Stimulated activated CD4-positive, alpha-beta T cell treated with anti-CD3 and anti-CD28 coated beads, Interleukin-2, amount 100 ng/mL, for 4 hours (primary cell): ENCODE measurements around the gene ZNF280A.

Experiments
- DNase-seq: peaks from one replicate; pipeline ENCODE4 v3.0.0-alpha.2; 2020; ENCODE audit warnings: low read depth

ZNF280A gene, protein sequence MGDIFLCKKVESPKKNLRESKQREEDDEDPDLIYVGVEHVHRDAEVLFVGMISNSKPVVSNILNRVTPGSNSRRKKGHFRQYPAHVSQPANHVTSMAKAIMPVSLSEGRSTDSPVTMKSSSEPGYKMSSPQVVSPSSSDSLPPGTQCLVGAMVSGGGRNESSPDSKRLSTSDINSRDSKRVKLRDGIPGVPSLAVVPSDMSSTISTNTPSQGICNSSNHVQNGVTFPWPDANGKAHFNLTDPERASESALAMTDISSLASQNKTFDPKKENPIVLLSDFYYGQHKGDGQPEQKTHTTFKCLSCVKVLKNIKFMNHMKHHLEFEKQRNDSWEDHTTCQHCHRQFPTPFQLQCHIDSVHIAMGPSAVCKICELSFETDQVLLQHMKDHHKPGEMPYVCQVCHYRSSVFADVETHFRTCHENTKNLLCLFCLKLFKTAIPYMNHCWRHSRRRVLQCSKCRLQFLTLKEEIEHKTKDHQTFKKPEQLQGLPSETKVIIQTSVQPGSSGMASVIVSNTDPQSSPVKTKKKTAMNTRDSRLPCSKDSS

GRCh38 chr22:22520020-22520656 is at the start of gene ZNF280A:
ZNF280A (minus strand) TSS chr22:22520270; CDS start chr22:22515630, 4,640 bp downstream.
- no peak for DNase-seq

- no peak for DNase-seq
Observed at GRCh38 chr22:22569218-22569617, 49.1 kb upstream of the ZNF280A start.

GRCh38 chr22:22565981-22566380 is 45.9 kb upstream of the ZNF280A start:
- DNase-seq: no peak

GRCh38 chr22:22558972-22559603 is 39.0 kb upstream of the ZNF280A start, which contains the start of gene PRAME:
PRAME (minus strand) TSS chr22:22559265; CDS start chr22:22556832, 2,433 bp downstream.
- peak; percentile 29 for DNase-seq

DNA sequence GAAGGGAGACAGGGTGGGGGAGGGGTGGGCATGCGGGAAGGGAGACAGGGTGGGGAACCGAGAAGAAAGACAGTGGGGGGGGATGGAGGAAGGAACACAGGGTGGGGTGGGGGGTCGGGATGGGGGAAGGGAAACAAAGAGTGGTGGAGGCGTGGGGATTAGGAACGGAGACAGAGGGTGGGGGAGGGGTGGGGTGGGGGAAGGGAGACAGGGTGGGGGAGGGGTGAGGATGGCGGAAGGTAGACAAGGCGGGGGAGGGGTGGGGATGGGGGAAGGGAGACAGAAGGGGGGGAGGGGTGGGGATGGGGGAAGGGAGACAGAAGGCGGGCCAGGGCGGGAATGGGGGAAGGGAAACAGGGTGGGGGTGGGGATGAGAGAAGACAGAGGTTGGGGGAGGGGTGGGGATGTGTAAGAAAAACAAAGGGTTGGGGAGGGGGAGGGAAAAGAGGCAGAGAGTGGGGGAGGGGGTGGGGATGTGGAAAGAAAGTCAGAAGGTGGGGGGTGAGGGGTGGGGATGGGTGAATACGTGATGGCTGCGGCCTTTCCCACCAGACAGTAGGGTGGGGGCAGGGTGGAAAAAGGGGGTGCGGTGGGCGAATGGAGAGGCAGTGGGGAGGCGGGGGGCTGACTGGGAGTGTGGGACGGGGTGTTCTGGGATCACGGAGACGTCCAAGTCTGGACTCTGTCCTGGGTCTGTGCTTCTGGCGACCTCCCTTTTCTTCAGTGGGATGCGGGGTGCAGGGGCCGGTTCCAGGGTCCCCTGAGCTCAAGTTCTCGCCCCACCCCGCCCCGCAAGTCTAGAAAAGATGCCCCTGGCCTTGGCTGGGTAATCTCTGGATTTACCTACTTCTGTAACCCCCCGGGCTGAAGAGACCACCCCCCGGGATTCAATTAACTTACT is 38.3 kb upstream of the ZNF280A start:
- DNase-seq: no peak

- no peak for DNase-seq
Observed at GRCh38 chr22:22556995-22557925, 37.2 kb upstream of the ZNF280A start.

DNA sequence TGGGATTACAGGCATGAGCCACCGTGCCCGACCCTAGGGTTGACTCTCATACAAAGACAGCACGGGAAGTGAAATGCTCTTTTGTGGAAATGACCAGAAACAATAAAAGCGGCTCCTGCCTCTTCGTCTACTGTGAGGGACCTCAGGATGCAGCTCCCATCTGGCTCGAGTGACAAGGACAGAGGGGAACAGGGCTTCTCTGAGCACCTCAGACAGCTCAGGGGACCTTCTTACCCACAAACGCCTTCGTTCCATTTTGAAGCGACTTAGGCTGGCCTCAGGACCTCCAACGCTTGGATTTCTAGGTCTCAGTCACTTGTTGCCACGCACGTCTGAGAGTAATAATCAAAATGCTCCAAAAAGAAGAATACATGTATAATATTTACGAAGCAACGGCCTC is 36.5 kb upstream of the ZNF280A start:
- no peak for DNase-seq

DNA sequence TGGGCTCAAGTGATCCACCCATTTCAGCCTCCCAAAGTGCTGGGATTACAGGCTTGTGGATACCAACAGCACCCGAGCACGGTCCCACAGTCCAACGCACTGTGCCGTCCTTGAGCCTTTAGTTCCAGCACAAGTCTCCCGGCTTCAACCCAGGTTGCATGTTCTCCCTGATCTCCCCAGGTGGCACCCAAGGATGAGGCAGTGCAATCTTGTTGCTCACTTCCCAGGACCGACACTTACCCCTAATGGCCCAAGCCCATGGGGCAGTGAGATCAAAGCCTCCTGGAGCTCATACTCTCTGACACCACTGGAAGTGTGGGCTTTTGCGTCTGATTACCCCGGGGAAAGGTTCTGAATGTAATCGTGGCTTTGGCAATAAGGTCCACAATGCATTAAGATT is 35.5 kb upstream of the ZNF280A start:
- DNase-seq: no peak

GRCh38 chr22:22554587-22555284 is 34.7 kb upstream of the ZNF280A start:
- DNase-seq: no peak

DNA sequence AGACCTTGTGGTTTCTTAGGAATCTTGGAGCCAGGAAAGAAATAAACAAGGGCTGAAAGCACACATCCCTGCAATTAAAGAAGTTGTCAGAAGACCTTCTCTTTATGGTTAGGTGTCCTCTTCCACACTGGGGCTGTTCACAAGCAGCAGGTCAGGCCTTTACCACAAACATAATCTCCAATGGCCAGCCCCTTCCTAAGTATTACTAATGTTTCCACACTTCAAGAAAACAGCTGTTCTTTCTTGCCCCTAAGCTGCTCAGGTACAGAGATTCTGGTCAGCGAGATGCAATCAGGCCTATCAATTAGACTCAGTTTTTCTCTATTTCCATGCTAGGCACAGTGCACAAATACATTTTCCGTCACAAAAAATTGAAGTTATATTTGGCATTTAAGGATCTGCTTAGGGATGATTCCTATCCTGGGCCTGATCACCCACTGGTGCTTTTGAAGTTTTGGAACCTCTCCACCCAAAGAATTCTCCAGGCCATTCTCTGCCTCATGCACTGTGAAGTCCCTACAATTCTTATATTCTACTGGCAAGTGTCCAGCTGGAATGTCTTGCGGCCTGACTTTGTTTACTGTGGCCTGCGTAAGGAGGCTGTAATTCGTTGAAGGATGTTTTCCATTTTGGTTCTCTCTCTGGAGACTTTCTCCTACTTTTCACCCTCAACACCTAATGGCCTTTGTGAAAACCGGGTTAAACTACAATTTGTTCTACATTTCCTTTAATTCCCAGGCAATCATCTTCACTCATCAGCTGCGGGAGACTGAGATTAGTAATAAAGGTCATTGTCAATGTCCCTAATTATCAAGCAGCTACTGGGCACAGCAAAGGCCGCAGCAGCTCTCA is 33.9 kb upstream of the ZNF280A start:
- DNase-seq: no peak

- DNase-seq: no peak
Observed at GRCh38 chr22:22553141-22553540, 33.1 kb upstream of the ZNF280A start.

DNA sequence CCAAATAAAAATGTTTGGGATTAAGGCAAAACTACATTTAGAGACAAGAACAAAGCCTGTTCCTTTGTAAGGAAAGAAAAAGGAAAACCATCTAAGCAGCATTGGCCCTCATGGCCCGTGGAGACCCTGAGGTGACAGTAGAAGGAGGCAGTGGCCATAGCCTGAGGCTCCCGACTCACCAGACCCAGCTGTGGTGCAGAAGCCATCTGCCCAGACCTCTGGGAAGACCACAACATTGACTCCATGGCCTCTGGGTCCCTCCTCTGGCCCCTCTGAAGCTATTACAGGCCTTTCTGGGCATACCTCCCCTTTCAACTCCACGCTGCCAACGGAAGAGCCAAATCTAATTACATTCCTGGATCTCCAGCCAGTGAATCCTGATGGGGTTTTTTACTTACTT is 32.6 kb upstream of the ZNF280A start:
- no peak for DNase-seq

DNA sequence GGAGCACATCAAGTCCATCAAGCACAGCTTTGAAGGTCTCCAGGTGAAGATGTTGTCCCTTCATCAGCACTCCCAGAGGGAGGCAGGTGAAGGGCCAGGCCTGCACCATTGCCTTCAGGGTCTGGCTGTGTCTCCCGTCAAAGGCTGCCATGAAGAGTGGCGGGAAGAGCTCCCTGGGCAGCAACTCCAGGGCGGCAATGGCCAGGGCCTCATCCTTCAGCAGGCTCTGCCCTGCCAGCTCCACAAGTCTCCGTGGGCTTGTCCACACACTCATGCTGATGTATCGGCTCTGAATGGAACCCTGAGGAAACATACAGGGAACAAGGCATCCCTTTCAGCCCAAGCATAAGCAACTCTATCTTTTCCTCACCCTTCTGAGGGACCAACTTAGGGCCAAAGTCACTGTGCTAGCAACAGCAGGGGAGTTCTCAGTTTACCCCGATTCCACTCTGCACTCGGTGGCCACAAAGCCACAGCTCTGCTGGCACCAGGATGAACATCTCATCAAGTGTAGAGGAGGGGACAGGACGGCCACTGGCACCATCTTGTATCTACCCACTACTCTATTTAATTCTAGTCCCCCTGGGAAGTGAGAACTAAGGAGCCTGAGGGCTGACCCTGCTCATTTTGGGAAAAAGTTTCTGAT is 30.8 kb upstream of the ZNF280A start:
- DNase-seq: no peak

GRCh38 chr22:22548910-22549309 is 28.8 kb upstream of the ZNF280A start:
- DNase-seq: no peak

GRCh38 chr22:22548317-22548716 is 28.2 kb upstream of the ZNF280A start:
- no peak for DNase-seq

DNA sequence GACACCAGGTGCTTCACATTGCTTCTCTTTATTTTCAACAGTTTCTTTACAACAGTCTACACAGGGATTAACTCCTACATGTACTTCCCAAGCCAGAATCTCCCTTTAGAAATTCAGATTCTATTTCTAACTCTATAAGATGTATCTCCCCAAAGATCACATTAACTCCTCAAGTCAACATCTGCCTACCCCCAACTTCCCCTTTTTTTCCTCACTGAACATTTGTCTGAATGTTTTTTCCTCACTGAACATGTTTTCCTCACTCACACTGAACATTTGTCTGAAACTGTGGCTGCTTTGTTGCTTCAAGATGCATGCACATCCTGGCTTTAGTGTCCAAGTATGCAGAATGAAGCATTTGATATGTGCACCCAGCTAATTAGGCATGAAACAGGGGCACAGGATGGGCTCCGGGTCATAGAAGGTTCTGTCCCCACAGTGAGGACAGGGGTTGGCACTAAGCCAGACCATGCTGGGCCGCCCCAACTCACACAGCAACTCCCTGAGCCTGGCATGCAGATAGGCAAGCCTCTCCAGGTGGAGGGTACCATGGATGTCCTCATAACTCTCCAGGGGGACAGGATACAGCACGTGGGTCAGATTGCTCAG is 27.7 kb upstream of the ZNF280A start:
- no peak for DNase-seq

DNA sequence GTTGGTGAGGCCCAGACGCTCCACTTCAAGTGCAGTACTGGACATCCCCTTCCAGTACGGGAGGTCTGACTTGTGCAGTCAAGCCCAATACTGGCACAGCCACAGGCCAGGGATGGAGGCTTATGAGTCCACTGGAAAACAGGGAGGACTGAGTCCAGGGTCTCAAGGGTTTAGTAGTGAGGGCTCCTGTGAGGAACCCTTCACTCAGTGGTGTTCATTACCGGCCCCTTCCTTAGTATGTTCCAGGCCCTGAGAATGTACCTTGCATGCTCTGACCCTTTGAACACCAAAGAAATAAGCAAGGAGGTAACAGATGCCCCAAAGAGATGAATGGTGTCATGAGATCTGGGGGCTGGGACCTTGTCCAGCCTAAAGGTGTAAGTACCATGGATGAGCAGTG is 27.2 kb upstream of the ZNF280A start:
- no peak for DNase-seq

- no peak for DNase-seq
Observed at GRCh38 chr22:22546490-22546889, 26.4 kb upstream of the ZNF280A start.
